ENCODE results near the gene KLHL26. TPM values are rescaled to one million over a fixed set of nuclear protein-coding genes. Genes with fewer than 3 reads are reported as not detected.

KLHL26 gene
- polyA plus RNA-seq, 3 donors = 1.6 to 3.2 (median 2.0) TPM

GRCh38 chr19:18637673-18638630, 1.1 kb downstream of the KLHL26 start:
- H3K27me3 Mint-ChIP-seq (ENCODE audit: low read depth in 3 of 3) = peaks cover 5 to 18% (median 16%) of the 10 kb centered on the region in 3 donors
- Histone ChIP-seq H3K4me3 (replicated peaks in 1 of 3; ENCODE audit: low read depth in 2 of 3, low read length in 3 of 3) (peak overlapping the region in 1 of 3 experiments; percentile 92), H3K9me3 (replicated peaks in 1 of 2; ENCODE audit: control insufficient read depth in 1 of 2, insufficient read depth in 1 of 2, low read length in 2 of 2) (no peaks in the 10 kb centered on the region), H3K27me3 (ENCODE audit: control insufficient read depth in 2 of 2, insufficient read depth in 2 of 2, low read length in 2 of 2) (peaks cover 0 to 3% of the 10 kb centered on the region in 2 donors), H3K9ac (ENCODE audit: insufficient read depth, low read length, poor library complexity, severe bottlenecking) (peak overlapping the region; percentile 84), H3K4me2 (replicated peaks; ENCODE audit: extremely low read depth, low read length, poor library complexity, severe bottlenecking) (peak overlapping the region; percentile 98), H3K27ac (ENCODE audit: low read depth in 1 of 2, low read length in 2 of 2) (no peak overlapping the region), H3K36me3 (replicated peaks in 1 of 2; ENCODE audit: control insufficient read depth in 1 of 2, insufficient read depth in 2 of 2, low read length in 2 of 2) (no peaks in the 10 kb centered on the region), H2AFZ (ENCODE audit: insufficient read depth, low read depth, low read length, poor library complexity, severe bottlenecking) (no peak overlapping the region), H3K79me2 (ENCODE audit: insufficient read depth, low read length) (peaks cover 23% of the 10 kb centered on the region), H3K4me1 (ENCODE audit: control insufficient read depth in 1 of 2, insufficient read depth in 2 of 2, low read length in 2 of 2) (peaks cover 11 to 26% of the 10 kb centered on the region in 2 donors), H4K20me1 (ENCODE audit: insufficient read depth, low read length) (peaks cover 3% of the 10 kb centered on the region)
- no peak for DNase-seq
- peaks cover 0 to 6% of the 10 kb centered on the region in 2 donors for H3K36me3 Mint-ChIP-seq
- H3K4me1 Mint-ChIP-seq = peaks cover 25% of the 10 kb centered on the region
- WGBS (ENCODE audit: insufficient coverage) = 96% methylated on average over 2 of the region's 3 CpGs
- peak overlapping the region; percentile 85 to 90 for H3K4me3 Mint-ChIP-seq
- peak overlapping the region in 3 of 7 donors; percentile 83 to 92 (median 91) for H3K27ac Mint-ChIP-seq
- no peaks in the 10 kb centered on the region for H3K9me3 Mint-ChIP-seq
- no peak for TF ChIP-seq CTCF (IDR thresholded peaks at IDR 0.05)
- intact Hi-C loops (cut with micrococcal nuclease) = loop anchor here in 1 of 2 donors (2.0 to 5.0 kb wide), 3 partner anchors 39 to 295 kb away; partner anchors contain the start of gene ELL

GRCh38 chr19:18639706-18640243, 2.9 kb downstream of the KLHL26 start:
- DNase-seq = no peak
- no peaks in the 10 kb centered on the region for H3K9me3 ChIP-seq (replicated peaks in 1 of 2; ENCODE audit: control insufficient read depth in 1 of 2, insufficient read depth in 1 of 2, low read length in 2 of 2)
- Mint-ChIP-seq H3K4me3 (no peak overlapping the region), H3K4me1 (peaks cover 36% of the 10 kb centered on the region), H3K27ac (no peak overlapping the region), H3K36me3 (peaks cover 0 to 6% of the 10 kb centered on the region in 2 donors), H3K27me3 (ENCODE audit: low read depth in 3 of 3) (peaks cover 2 to 6% (median 6%) of the 10 kb centered on the region in 3 donors), H3K9me3 (peaks cover 0 to 2% (median 0%) of the 10 kb centered on the region in 7 donors)
- peaks cover 20 to 35% of the 10 kb centered on the region in 2 donors for H3K4me1 ChIP-seq (ENCODE audit: control insufficient read depth in 1 of 2, insufficient read depth in 2 of 2, low read length in 2 of 2)
- WGBS (ENCODE audit: insufficient coverage) = 64% methylated on average over 4 of the region's 8 CpGs
- H3K27ac ChIP-seq (ENCODE audit: low read depth in 1 of 2, low read length in 2 of 2) = no peak overlapping the region
- intact Hi-C loops (cut with micrococcal nuclease) = loop anchor here in 1 of 2 donors (5.0 kb wide), 1 partner anchor 38 kb away; no protein-coding TSS in a partner anchor
- no peak for TF ChIP-seq CTCF (IDR thresholded peaks at IDR 0.05)
- no peak overlapping the region for H2AFZ ChIP-seq (ENCODE audit: insufficient read depth, low read depth, low read length, poor library complexity, severe bottlenecking)
- no peak overlapping the region for H3K4me3 ChIP-seq (replicated peaks in 1 of 3; ENCODE audit: low read depth in 2 of 3, low read length in 3 of 3)
- peaks cover 12% of the 10 kb centered on the region for H4K20me1 ChIP-seq (ENCODE audit: insufficient read depth, low read length)
- H3K9ac ChIP-seq (ENCODE audit: insufficient read depth, low read length, poor library complexity, severe bottlenecking) = no peak overlapping the region
- H3K36me3 ChIP-seq (replicated peaks in 1 of 2; ENCODE audit: control insufficient read depth in 1 of 2, insufficient read depth in 2 of 2, low read length in 2 of 2) = no peaks in the 10 kb centered on the region
- no peaks in the 10 kb centered on the region for H3K27me3 ChIP-seq (ENCODE audit: control insufficient read depth in 2 of 2, insufficient read depth in 2 of 2, low read length in 2 of 2)
- H3K79me2 ChIP-seq (ENCODE audit: insufficient read depth, low read length) = peaks cover 23% of the 10 kb centered on the region
- H3K4me2 ChIP-seq (replicated peaks; ENCODE audit: extremely low read depth, low read length, poor library complexity, severe bottlenecking) = no peak overlapping the region

All from CD14-positive monocyte (primary cell).